Activated CD4-positive, alpha-beta T cell treated with anti-CD3 and anti-CD28 coated beads for 24 hours (primary cell): ENCODE results near the gene MVB12A.

Experiments
- DNase-seq, 2 donors: peaks; one replicate each; pipeline ENCODE4 v3.0.0-alpha.2; 2020; ENCODE audit warnings: low read depth in 2 of 2

MVB12A gene

GRCh38 chr19:17404621-17405249 lies 15.1 kb upstream of the MVB12A start:
- DNase-seq, result no peak

- no peak for DNase-seq
Measured at GRCh38 chr19:17405250-17406045, 14.4 kb upstream of the MVB12A start, which contains the start of gene BST2. Gene BST2, minus strand, starts transcription at chr19:17405630. Its CDS starts 55 bp downstream, at chr19:17405575.

GRCh38 chr19:17406046-17406886 lies 13.6 kb upstream of the MVB12A start:
- no peak for DNase-seq

- no peak for DNase-seq
Measured at GRCh38 chr19:17406887-17407196, 13.0 kb upstream of the MVB12A start.

- DNase-seq, result no peak
Measured at GRCh38 chr19:17409990-17410389, 9.9 kb upstream of the MVB12A start.

- no peak for DNase-seq
Measured at GRCh38 chr19:17411801-17412200, 8.0 kb upstream of the MVB12A start.

GRCh38 chr19:17414097-17414496 lies 5.8 kb upstream of the MVB12A start:
- DNase-seq, result no peak

GRCh38 chr19:17415121-17415520 lies 4.7 kb upstream of the MVB12A start:
- DNase-seq, result no peak

GRCh38 chr19:17418710-17419109 lies 1.1 kb upstream of the MVB12A start:
- DNase-seq, result no peak

GRCh38 chr19:17419154-17419620 lies 660 bp upstream of the MVB12A start:
- no peak for DNase-seq

- no peak for DNase-seq
Measured at GRCh38 chr19:17420475-17420924, 653 bp downstream of the MVB12A start.

GRCh38 chr19:17421942-17422341 lies 2.1 kb downstream of the MVB12A start:
- DNase-seq, result no peak

- DNase-seq, result no peak
Measured at GRCh38 chr19:17423429-17424208, 3.8 kb downstream of the MVB12A start.

GRCh38 chr19:17424743-17425365 lies 5.0 kb downstream of the MVB12A start:
- no peak for DNase-seq

GRCh38 chr19:17429641-17430113 lies 9.8 kb downstream of the MVB12A start:
- no peak for DNase-seq

- DNase-seq, result no peak
Measured at GRCh38 chr19:17431417-17431816, 11.6 kb downstream of the MVB12A start.

GRCh38 chr19:17435218-17435617 lies 15.4 kb downstream of the MVB12A start:
- no peak for DNase-seq

- DNase-seq, result no peak
Measured at GRCh38 chr19:17436094-17436873, 16.4 kb downstream of the MVB12A start.

- no peak for DNase-seq
Measured at GRCh38 chr19:17436874-17437267, 17.0 kb downstream of the MVB12A start.
